Lung (tissue), 12 donors: ENCODE measurements around the gene DDX28. TPM values are rescaled to one million over a fixed set of nuclear protein-coding genes. Genes with fewer than 3 reads are reported as not detected.

Source experiments
- ATAC-seq: fragments of 200-7000 bp; cut with Tn5 transposase; one replicate; pipeline ENCODE4 v1.9.1; 2020; ENCODE audit warnings: moderate number of reproducible peaks; ENCODE audit not compliant: insufficient read depth, low FRiP score
- DNase-seq, 3 donors: peaks; one replicate each; pipeline ENCODE4 v3.0.0-alpha.2; 2013 to 2017
- H3K27ac ChIP-seq, 2 donors: one replicate each; pipeline ENCODE4 v1.5.1; 2013; ENCODE audit warnings: mild to moderate bottlenecking in 2 of 2, moderate library complexity in 2 of 2, control low read depth in 1 of 2, inconsistent platforms in 1 of 2, low read depth in 1 of 2, low read length in 1 of 2
- H3K27me3 ChIP-seq, 3 donors: one replicate each; pipeline ENCODE4 v1.5.1; 2013; ENCODE audit warnings: low read length in 2 of 3; ENCODE audit not compliant: control insufficient read depth in 3 of 3, insufficient read depth in 3 of 3
- H3K36me3 ChIP-seq, 4 donors: one replicate each; pipeline ENCODE4 v1.5.1; 2013; ENCODE audit warnings: low read length in 4 of 4, mild to moderate bottlenecking in 1 of 4, moderate library complexity in 1 of 4; ENCODE audit not compliant: control insufficient read depth in 4 of 4, insufficient read depth in 4 of 4
- H3K4me1 ChIP-seq, 5 donors: one replicate each; pipeline ENCODE4 v1.5.1; 2013; ENCODE audit warnings: low read length in 5 of 5, mild to moderate bottlenecking in 2 of 5, moderate library complexity in 1 of 5; ENCODE audit not compliant: control insufficient read depth in 5 of 5, insufficient read depth in 5 of 5
- H3K4me3 ChIP-seq: one replicate; pipeline ENCODE4 v1.5.1; 2013; ENCODE audit warnings: mild to moderate bottlenecking, control low read depth, moderate library complexity
- H3K9ac ChIP-seq, 2 donors: one replicate each; pipeline ENCODE4 v1.5.1; 2013; ENCODE audit warnings: low read length in 2 of 2, control low read depth in 1 of 2; ENCODE audit not compliant: insufficient read depth in 1 of 2
- H3K9me3 ChIP-seq, 4 donors: one replicate each; pipeline ENCODE4 v1.5.1; 2013; ENCODE audit warnings: low read length in 3 of 4, mild to moderate bottlenecking in 1 of 4, moderate library complexity in 1 of 4; ENCODE audit not compliant: control insufficient read depth in 4 of 4, insufficient read depth in 3 of 4
- CTCF ChIP-seq: IDR thresholded peaks from 2 replicates; pipeline ENCODE4 v1.5.1; 2012; ENCODE audit warnings: mild to moderate bottlenecking; ENCODE audit errors: control extremely low read depth, extremely low read depth
- WGBS, 2 donors: extraction: QIAGEN DNeasy Blood & Tissue Kit; methylation state at CpG; one replicate each; pipeline ENCODE4 v1.1.7; 2013; 5-methylcytosine and 5-hydroxymethylcytosine counted together
- polyA plus RNA-seq, 2 donors: library from polyadenylated mRNA; stranded (reverse); fragments of 200-250 nt; gene quantifications; one replicate each; pipeline ENCODE4 v1.2.1, GENCODE V29; 2013
- total RNA-seq, 2 donors: library from RNA; depleted of rRNA in 1 of 2; stranded (reverse); fragments of >200 nt in 1 of 2; gene quantifications; one replicate each; pipeline ENCODE4 v1.2.1, GENCODE V29; 2014 to 2021
- donor health status: control.
- donor health status: control.
- donor health status: Bipolar disorder and iron deficiency.
- donor health status: healthy.
- donor health status: DM: yes; HTN: yes; CAD: no.

Gene DDX28
- total and polyA plus RNA-seq, 4 donors, result 6.6 to 14.5 (median 11.0) TPM

DNA sequence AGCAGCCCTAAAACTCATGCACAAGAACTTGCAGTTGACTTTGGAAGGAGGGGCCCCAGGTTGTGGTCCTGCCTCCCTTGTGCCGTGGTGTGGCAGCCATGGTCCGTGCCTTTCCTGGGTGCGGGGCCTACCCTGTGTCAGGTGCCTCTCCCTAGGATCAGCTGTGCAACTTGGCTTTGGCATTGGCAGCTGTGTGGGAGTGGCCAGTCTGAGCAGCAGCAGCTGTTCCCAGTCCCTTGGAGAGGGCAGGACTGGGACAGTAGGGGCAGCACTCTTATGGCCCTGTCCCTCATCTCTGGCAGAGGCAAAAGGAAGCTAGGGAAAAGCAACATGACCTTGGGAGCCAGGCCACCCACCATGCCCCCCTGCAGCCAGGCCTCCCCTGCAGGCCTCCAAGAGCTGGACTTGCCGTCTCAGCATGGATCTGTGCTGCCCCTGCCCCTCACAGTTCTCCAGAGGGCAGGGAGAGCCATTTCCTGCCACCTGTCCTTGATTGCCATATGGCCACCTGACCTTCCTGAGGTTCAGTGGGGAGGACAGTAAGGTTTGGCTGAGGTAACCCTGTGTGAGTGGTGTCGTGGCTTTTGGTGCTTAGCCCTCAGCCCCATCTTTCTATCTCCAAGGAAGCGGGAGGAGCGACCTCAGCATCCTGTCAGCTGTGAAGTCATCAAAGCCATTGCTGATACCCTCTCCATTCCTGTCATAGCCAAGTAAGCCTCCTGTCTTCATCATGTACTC, 46.6 kb upstream of the DDX28 start:
- TF ChIP-seq CTCF, result no peak
- H3K4me1 ChIP-seq, result peaks cover 0 to 20% (median 4%) of the 10 kb centered on the region in 5 donors
- 66 to 73% methylated on average over 7 of the region's 7 CpGs for WGBS, 2 donors
- no peaks in the 10 kb centered on the region for H3K27me3 ChIP-seq
- no peak overlapping the region for H3K9ac ChIP-seq
- peak overlapping the region in 1 of 2 donors; percentile 43 for H3K27ac ChIP-seq
- no peak for DNase-seq
- no peaks in the 10 kb centered on the region for H3K9me3 ChIP-seq
- H3K36me3 ChIP-seq, result peaks cover 4 to 27% (median 23%) of the 10 kb centered on the region in 4 donors
- H3K4me3 ChIP-seq, result no peak overlapping the region
- no peak for ATAC-seq

- Histone ChIP-seq H3K9ac (no peak overlapping the region), H3K4me1 (peaks cover 0 to 25% (median 8%) of the 10 kb centered on the region in 5 donors), H3K36me3 (peaks cover 4 to 21% (median 19%) of the 10 kb centered on the region in 4 donors), H3K27me3 (no peaks in the 10 kb centered on the region), H3K4me3 (no peak overlapping the region), H3K27ac (no peak overlapping the region), H3K9me3 (no peaks in the 10 kb centered on the region)
- DNase-seq (no peak), ATAC-seq (no peak)
- no peak for TF ChIP-seq CTCF
- WGBS, 2 donors, result 96% methylated on average over 9 of the region's 9 CpGs
These were observed 45.9 kb upstream of the DDX28 start for GRCh38 chr16:68068926-68069325.

- H3K4me1 ChIP-seq, result peaks cover 0 to 22% (median 8%) of the 10 kb centered on the region in 5 donors
- no peak for TF ChIP-seq CTCF
- ATAC-seq (no peak), DNase-seq (no peak)
- peaks cover 4 to 20% (median 11%) of the 10 kb centered on the region in 4 donors for H3K36me3 ChIP-seq
- H3K4me3 ChIP-seq, result no peak overlapping the region
- H3K9ac ChIP-seq, result no peak overlapping the region
- 15 to 29% methylated on average over 1 of the region's 1 CpG for whole genome bisulfite sequencing, 2 donors
- no peaks in the 10 kb centered on the region for H3K9me3 ChIP-seq
- H3K27ac ChIP-seq, result peak overlapping the region in 1 of 2 donors; percentile 86
- no peaks in the 10 kb centered on the region for H3K27me3 ChIP-seq
These were observed 43.7 kb upstream of the DDX28 start for GRCh38 chr16:68066763-68067162.
